MM.1S (cell line): ENCODE measurements around the gene ZNF107.
A peak's percentile ranks its signal among the peaks of the same experiment; 100 is the strongest.

Experiments
- DNase-seq: peaks from one replicate; pipeline ENCODE4 v3.0.0-alpha.2; 2015
- H2AFZ ChIP-seq: fragments of 300-600 bp; sonication (generic); 2 replicates; pipeline ENCODE4 v1.6.0; 2016; ENCODE audit warnings: antibody characterized with exemption, low read length
- H3F3A ChIP-seq: fragments of 300-600 bp; sonication (generic); 2 replicates; pipeline ENCODE4 v1.6.1; 2016; ENCODE audit warnings: mild to moderate bottlenecking, antibody characterized with exemption, low read length, moderate library complexity, mixed read lengths; ENCODE audit not compliant: insufficient read depth
- H3K27ac ChIP-seq: fragments of 300-600 bp; sonication (generic); 2 replicates; pipeline ENCODE4 v1.5.1; 2016; ENCODE audit warnings: mild to moderate bottlenecking, low read length
- H3K27me3 ChIP-seq: fragments of 300-600 bp; sonication (generic); replicated peaks from 2 replicates; pipeline ENCODE4 v1.6.0; 2016; ENCODE audit warnings: low read length; ENCODE audit not compliant: insufficient read depth
- H3K36me3 ChIP-seq: fragments of 300-600 bp; sonication (generic); replicated peaks from 2 replicates; pipeline ENCODE4 v1.6.1; 2016; ENCODE audit warnings: mild to moderate bottlenecking, low read length, mixed read lengths; ENCODE audit not compliant: insufficient read depth
- H3K4me1 ChIP-seq: fragments of 300-600 bp; sonication (generic); 2 replicates; pipeline ENCODE4 v1.6.1; 2016; ENCODE audit warnings: low read length, mixed read lengths
- H3K4me2 ChIP-seq: fragments of 300-600 bp; sonication (generic); 2 replicates; pipeline ENCODE4 v1.6.0; 2016; ENCODE audit warnings: low read depth, low read length
- H3K4me3 ChIP-seq: fragments of 300-600 bp; sonication (generic); 2 replicates; pipeline ENCODE4 v1.5.1; 2016; ENCODE audit warnings: low read length, mixed read lengths
- H3K79me2 ChIP-seq: fragments of 300-600 bp; sonication (generic); 2 replicates; pipeline ENCODE4 v1.6.1; 2016; ENCODE audit warnings: mixed run types, low read length, mixed read lengths
- H3K9ac ChIP-seq: fragments of 300-600 bp; sonication (generic); 2 replicates; pipeline ENCODE4 v1.6.1; 2016; ENCODE audit warnings: low read length, mixed read lengths
- H3K9me2 ChIP-seq: fragments of 300-600 bp; sonication (generic); replicated peaks from 2 replicates; pipeline ENCODE4 v1.6.1; 2016; ENCODE audit warnings: mild to moderate bottlenecking, low read length, mixed read lengths; ENCODE audit not compliant: insufficient read depth
- H3K9me3 ChIP-seq: fragments of 300-600 bp; sonication (generic); replicated peaks from 2 replicates; pipeline ENCODE4 v1.6.1; 2016; ENCODE audit warnings: mild to moderate bottlenecking, low read length, mixed read lengths; ENCODE audit not compliant: insufficient read depth
- H4K20me1 ChIP-seq: fragments of 300-600 bp; sonication (generic); 2 replicates; pipeline ENCODE4 v1.6.1; 2016; ENCODE audit warnings: mild to moderate bottlenecking, low read length, moderate library complexity, mixed read lengths; ENCODE audit not compliant: insufficient read depth
- EZH2 ChIP-seq: fragments of 300-600 bp; sonication (generic); optimal IDR thresholded peaks from 2 replicates; pipeline ENCODE3; 2017; ENCODE audit warnings: low read depth, mild to moderate bottlenecking, antibody characterized with exemption, low read length, mixed read lengths
- EZH2phosphoT487 ChIP-seq: fragments of 300-600 bp; sonication (generic); IDR thresholded peaks from 2 replicates; pipeline ENCODE4 v1.6.1; 2018; ENCODE audit warnings: antibody characterized with exemption, low read length
- TF ChIP-seq, protein P1 (sequence below): fragments of 300-600 bp; sonication (generic); IDR thresholded peaks from 2 replicates; pipeline ENCODE4 v1.5.1; 2016; ENCODE audit warnings: antibody characterized with exemption, low read length, mixed read lengths

Gene ZNF107

DNA sequence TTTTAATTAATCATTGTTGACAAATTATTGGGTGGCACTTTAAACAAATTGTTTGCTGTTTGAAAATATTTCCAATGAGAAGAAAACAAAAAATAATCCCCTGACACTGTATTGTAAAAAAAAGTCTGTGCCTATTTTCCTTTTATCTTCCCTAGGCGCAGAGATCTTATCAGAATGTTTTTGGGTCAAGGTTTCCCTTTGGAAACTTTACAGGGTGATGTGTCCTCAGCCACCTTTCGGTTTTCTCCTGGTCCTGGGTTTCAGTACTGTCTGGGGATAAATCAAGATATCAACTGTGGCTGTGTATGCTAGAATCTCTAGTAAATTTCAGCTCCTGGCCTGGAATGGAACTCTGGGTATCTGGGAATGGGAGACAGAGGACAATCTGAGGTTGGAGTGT, 1.4 kb downstream of the ZNF107 start:
- Histone ChIP-seq H3K27me3 (no peaks in the 10 kb centered on the region), H3F3A (no peaks in the 10 kb centered on the region), H3K4me3 (no peak overlapping the region), H2AFZ (no peak overlapping the region), H3K9me2 (no peaks in the 10 kb centered on the region), H3K4me1 (peaks cover 9% of the 10 kb centered on the region; the same call in 1 of the 2 replicates), H3K79me2 (peaks cover 50% of the 10 kb centered on the region), H3K4me2 (peak overlapping the region; percentile 87; the same call in 1 of the 2 replicates), H3K9me3 (no peaks in the 10 kb centered on the region), H4K20me1 (no peaks in the 10 kb centered on the region), H3K36me3 (peaks cover 4% of the 10 kb centered on the region; the same call in 1 of the 2 replicates), H3K9ac (no peak overlapping the region), H3K27ac (no peak overlapping the region)
- TF ChIP-seq EZH2: no peak
- TF ChIP-seq, protein P1, sequence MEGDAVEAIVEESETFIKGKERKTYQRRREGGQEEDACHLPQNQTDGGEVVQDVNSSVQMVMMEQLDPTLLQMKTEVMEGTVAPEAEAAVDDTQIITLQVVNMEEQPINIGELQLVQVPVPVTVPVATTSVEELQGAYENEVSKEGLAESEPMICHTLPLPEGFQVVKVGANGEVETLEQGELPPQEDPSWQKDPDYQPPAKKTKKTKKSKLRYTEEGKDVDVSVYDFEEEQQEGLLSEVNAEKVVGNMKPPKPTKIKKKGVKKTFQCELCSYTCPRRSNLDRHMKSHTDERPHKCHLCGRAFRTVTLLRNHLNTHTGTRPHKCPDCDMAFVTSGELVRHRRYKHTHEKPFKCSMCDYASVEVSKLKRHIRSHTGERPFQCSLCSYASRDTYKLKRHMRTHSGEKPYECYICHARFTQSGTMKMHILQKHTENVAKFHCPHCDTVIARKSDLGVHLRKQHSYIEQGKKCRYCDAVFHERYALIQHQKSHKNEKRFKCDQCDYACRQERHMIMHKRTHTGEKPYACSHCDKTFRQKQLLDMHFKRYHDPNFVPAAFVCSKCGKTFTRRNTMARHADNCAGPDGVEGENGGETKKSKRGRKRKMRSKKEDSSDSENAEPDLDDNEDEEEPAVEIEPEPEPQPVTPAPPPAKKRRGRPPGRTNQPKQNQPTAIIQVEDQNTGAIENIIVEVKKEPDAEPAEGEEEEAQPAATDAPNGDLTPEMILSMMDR: no peak
- TF ChIP-seq EZH2phosphoT487: no peak
- no peak for DNase-seq

DNA sequence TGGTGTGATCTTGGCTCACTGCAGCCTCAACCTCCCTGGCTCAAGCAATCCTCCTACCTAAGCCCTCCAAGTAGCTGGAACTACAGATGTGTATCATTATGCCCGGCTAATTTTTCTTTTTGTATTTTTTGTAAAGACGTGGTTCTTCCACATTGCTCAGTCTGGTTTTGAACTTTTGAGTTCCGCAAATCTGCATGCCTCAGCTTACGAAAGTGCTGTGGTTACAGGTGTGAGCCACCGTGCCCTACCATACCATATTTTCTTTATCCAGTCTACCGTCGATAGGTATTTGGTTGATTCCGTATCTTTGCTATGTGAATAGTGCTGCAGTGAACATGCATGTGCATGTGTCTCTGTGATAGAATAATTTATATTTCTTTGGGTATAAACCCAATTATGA, 6.5 kb downstream of the ZNF107 start:
- TF ChIP-seq, protein P1: no peak
- TF ChIP-seq EZH2phosphoT487: no peak
- Histone ChIP-seq H3K4me2 (no peak overlapping the region), H3K27ac (no peak overlapping the region), H3K4me3 (no peak overlapping the region), H2AFZ (no peak overlapping the region), H3K27me3 (no peaks in the 10 kb centered on the region), H3K36me3 (peaks cover 4% of the 10 kb centered on the region; the same call in 1 of the 2 replicates), H3K9me3 (no peaks in the 10 kb centered on the region), H3K4me1 (peaks cover 2% of the 10 kb centered on the region; the same call in 1 of the 2 replicates), H3K79me2 (peaks cover 82% of the 10 kb centered on the region), H3K9ac (no peak overlapping the region), H3F3A (no peaks in the 10 kb centered on the region), H3K9me2 (no peaks in the 10 kb centered on the region), H4K20me1 (no peaks in the 10 kb centered on the region)
- DNase-seq: no peak

DNA sequence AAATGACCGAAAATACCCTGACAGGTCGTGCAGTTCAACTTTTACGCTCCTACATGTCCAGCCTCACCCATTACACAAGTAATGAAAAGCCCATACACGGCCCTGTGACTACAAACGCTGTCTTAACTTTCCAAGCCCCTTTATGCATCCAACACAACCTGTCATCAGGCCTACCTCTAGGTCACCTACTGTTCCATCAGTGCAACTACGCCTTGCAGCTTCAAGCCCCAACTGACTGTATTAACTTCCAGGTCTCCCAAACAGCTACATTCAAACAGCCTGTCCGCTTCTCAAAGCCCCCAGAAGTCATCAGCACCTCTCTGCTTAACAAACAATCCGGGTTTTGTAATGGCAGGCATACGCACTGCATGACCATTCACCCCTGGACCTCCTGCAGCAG, 19.2 kb downstream of the ZNF107 start:
- no peaks in the 10 kb centered on the region for H3K27me3 ChIP-seq
- H3K9me3 ChIP-seq: no peaks in the 10 kb centered on the region
- H3K4me3 ChIP-seq: no peak overlapping the region
- H3K9ac ChIP-seq: no peak overlapping the region
- no peaks in the 10 kb centered on the region; the same call in 1 of the 2 replicates for H3K79me2 ChIP-seq
- no peaks in the 10 kb centered on the region for H3K9me2 ChIP-seq
- 0 out of 2 replicates have a peak, but pooled peaks cover 8% of the 10 kb centered on the region for H3K36me3 ChIP-seq
- H3K4me1 ChIP-seq: no peaks in the 10 kb centered on the region
- no peak overlapping the region for H2AFZ ChIP-seq
- H4K20me1 ChIP-seq: no peaks in the 10 kb centered on the region
- H3F3A ChIP-seq: no peaks in the 10 kb centered on the region
- no peak overlapping the region for H3K27ac ChIP-seq
- TF ChIP-seq EZH2phosphoT487: no peak
- no peak for TF ChIP-seq EZH2
- TF ChIP-seq, protein P1: no peak
- no peak for DNase-seq
- H3K4me2 ChIP-seq: no peak overlapping the region
